Measurements from ENCODE around the gene DGUOK. TPM values are rescaled to one million over a fixed set of nuclear protein-coding genes. Genes with fewer than 3 reads are reported as not detected.

DGUOK gene
- total RNA-seq, 1 experiment from 2014 or later: 78.7 TPM

GRCh38 chr2:74001781-74002504 lies 75.3 kb downstream of the DGUOK start:
- H2AFZ ChIP-seq: no peak overlapping the region
- intact Hi-C loops (cut with micrococcal nuclease; ENCODE audit: unreplicated experiment): no loop called here
- no peak overlapping the region for H3K4me3 ChIP-seq
- peaks cover 49% of the 10 kb centered on the region for H4K20me1 ChIP-seq (ENCODE audit: insufficient read depth)
- no peaks in the 10 kb centered on the region; the same call in 1 of the 2 replicates for H3K36me3 ChIP-seq (ENCODE audit: low read depth)
- peaks cover 63% of the 10 kb centered on the region for H3K79me2 ChIP-seq (ENCODE audit: low read depth)
- no peaks in the 10 kb centered on the region for H3K27me3 ChIP-seq (ENCODE audit: insufficient read depth, low read depth)
- H3F3A ChIP-seq (ENCODE audit: insufficient read depth, low read depth): peaks cover 6% of the 10 kb centered on the region; the same call in 1 of the 2 replicates
- H3K4me2 ChIP-seq: no peak overlapping the region
- no peaks in the 10 kb centered on the region for H3K9me3 ChIP-seq (ENCODE audit: insufficient read depth, low read depth)
- peaks cover 13% of the 10 kb centered on the region for H3K4me1 ChIP-seq (replicated peaks; ENCODE audit: insufficient read depth)
- ChIA-PET POLR2A (ENCODE audit: unreplicated experiment) (no interaction called here), CTCF (no interaction called here)
- TF ChIP-seq CTCF (conservative IDR thresholded peaks at IDR 0.05): no peak
- TF ChIP-seq EZH2 (IDR thresholded peaks at IDR 0.05; ENCODE audit: low read depth): no peak
- no TSS peak for BruUV-seq (replicated peaks)
- DNase-seq: no peak
- no peak overlapping the region for H3K27ac ChIP-seq
- no peaks in the 10 kb centered on the region for H3K9me2 ChIP-seq (ENCODE audit: insufficient read depth)

DNA sequence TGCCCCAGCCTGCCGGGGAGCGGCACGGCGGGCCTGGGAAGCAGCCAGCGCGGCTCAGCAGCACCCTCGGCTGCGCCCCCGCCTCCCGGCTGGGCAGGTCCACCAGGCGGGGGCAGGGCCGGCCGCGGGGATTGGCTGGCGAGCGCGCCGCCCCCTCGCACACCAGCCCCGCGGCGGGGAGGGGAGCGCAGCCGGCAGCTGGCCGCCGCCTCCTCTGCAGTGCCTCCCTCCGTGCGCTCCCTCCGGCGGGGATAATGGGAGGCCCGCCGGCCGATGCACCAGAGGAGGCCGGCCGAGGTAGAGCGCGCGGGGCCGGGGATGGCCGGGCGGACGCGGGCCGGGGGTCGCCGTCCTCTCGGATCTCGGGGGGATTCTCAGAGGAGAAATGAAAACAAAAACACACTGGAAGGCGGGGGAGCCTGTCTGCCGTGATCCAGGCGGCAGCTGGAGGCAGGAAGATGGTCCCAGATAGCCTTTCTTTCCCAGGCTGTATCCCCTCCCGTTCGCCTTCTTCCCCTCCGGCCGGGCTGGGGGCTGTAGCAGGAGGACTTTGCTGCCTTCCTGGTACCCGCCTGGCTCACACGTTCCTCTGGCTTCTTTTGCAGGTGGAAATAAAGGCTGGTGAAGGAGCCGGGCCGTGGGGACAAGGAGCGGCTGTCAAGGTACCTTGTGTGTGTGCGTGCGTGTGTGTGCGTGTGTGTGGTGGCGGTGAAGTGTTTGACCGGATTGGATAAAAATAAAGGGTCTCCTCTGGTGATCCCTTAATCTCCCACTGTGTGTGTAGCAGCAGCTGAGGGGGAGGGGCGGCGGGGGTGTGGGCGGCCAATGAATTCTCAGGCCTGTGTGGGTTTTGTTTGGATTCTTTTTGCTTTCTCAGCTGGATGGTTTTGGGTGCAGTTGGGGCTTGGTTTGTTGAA lies 76.1 kb downstream of the DGUOK start:
- Histone ChIP-seq H3K36me3 (ENCODE audit: low read depth) (no peaks in the 10 kb centered on the region; the same call in 1 of the 2 replicates), H3K4me1 (replicated peaks; ENCODE audit: insufficient read depth) (peaks cover 13% of the 10 kb centered on the region), H3K27ac (no peak overlapping the region), H2AFZ (no peak overlapping the region), H3K4me2 (no peak overlapping the region), H4K20me1 (ENCODE audit: insufficient read depth) (peaks cover 46% of the 10 kb centered on the region), H3F3A (ENCODE audit: insufficient read depth, low read depth) (peaks cover 6% of the 10 kb centered on the region; the same call in 1 of the 2 replicates), H3K9me3 (ENCODE audit: insufficient read depth, low read depth) (no peaks in the 10 kb centered on the region), H3K9me2 (ENCODE audit: insufficient read depth) (no peaks in the 10 kb centered on the region), H3K79me2 (ENCODE audit: low read depth) (peaks cover 60% of the 10 kb centered on the region), H3K27me3 (ENCODE audit: insufficient read depth, low read depth) (no peaks in the 10 kb centered on the region), H3K4me3 (no peak overlapping the region)
- TF ChIP-seq EZH2 (IDR thresholded peaks at IDR 0.05; ENCODE audit: low read depth) (no peak), CTCF (conservative IDR thresholded peaks at IDR 0.05) (no peak)
- intact Hi-C loops (cut with micrococcal nuclease; ENCODE audit: unreplicated experiment): no loop called here
- BruUV-seq (replicated peaks): no TSS peak
- ChIA-PET POLR2A (ENCODE audit: unreplicated experiment) (no interaction called here), CTCF (no interaction called here)
- no peak for DNase-seq

DNA sequence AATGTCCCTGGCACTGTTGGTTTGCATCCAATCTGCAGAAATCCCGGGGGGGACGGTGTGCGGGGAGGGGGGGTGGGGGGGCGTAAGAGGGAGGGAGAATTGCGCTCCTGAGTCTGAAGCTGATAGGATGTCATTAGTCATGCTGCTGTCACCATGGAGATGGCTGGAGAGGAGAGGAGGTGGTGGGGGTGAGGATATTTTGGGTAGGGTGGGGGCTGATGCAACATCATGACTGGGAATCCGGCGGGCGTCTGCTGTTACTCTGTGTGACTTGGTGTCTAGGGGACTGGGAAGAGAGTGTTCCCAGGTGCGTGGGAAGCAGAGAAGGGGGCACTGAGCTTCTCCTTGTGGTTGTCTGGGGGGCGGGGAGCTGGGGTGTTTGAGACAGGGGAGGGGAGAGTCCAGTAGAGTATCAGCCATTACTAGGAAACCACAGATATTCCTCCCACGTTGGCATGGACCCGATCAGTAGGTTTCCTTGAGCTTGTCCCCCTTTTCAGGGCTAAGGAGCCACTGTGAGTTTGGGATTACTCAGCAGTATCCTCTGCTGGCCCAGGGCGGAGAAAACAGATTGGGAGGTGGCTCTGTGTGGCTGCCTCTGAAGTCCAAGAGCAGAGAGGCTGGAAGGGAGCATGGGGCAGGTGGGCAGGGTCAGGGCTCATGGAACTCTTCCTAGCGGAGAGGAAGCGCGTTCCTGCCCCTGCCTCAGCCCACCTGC lies 77.0 kb downstream of the DGUOK start:
- Histone ChIP-seq H3K4me1 (replicated peaks; ENCODE audit: insufficient read depth) (peaks cover 22% of the 10 kb centered on the region), H3F3A (ENCODE audit: insufficient read depth, low read depth) (peaks cover 12% of the 10 kb centered on the region; the same call in 1 of the 2 replicates), H4K20me1 (ENCODE audit: insufficient read depth) (peaks cover 42% of the 10 kb centered on the region), H3K4me3 (no peak overlapping the region), H3K27me3 (ENCODE audit: insufficient read depth, low read depth) (no peaks in the 10 kb centered on the region), H3K79me2 (ENCODE audit: low read depth) (peaks cover 60% of the 10 kb centered on the region), H3K9me2 (ENCODE audit: insufficient read depth) (no peaks in the 10 kb centered on the region), H3K27ac (no peak overlapping the region), H3K9me3 (ENCODE audit: insufficient read depth, low read depth) (no peaks in the 10 kb centered on the region), H3K4me2 (no peak overlapping the region), H2AFZ (no peak overlapping the region), H3K36me3 (ENCODE audit: low read depth) (no peaks in the 10 kb centered on the region; the same call in 1 of the 2 replicates)
- CTCF ChIA-PET: no interaction called here
- POLR2A ChIA-PET (ENCODE audit: unreplicated experiment): no interaction called here
- TF ChIP-seq CTCF (conservative IDR thresholded peaks at IDR 0.05): no peak
- no peak for TF ChIP-seq EZH2 (IDR thresholded peaks at IDR 0.05; ENCODE audit: low read depth)
- BruUV-seq (replicated peaks): no TSS peak
- DNase-seq: no peak
- intact Hi-C loops (cut with micrococcal nuclease; ENCODE audit: unreplicated experiment): no loop called here

Data from PC-9 (cell line).